ENCODE results near the gene CLPX. TPM values are rescaled to one million over a fixed set of nuclear protein-coding genes. Genes with fewer than 3 reads are reported as not detected.

Gene CLPX
- total RNA-seq, 1 donor from 2014 or later, result 72.6 TPM

GRCh38 chr15:65211482-65211982, 26.4 kb upstream of the CLPX start:
- Histone ChIP-seq H3K4me3 (no peak overlapping the region), H4K20me1 (ENCODE audit: low read depth) (no peaks in the 10 kb centered on the region), H3K36me3 (no peaks in the 10 kb centered on the region), H3K4me2 (no peak overlapping the region), H3F3A (ENCODE audit: low read depth) (peaks cover 5% of the 10 kb centered on the region), H3K79me2 (ENCODE audit: low read depth) (no peaks in the 10 kb centered on the region), H2AFZ (replicated peaks) (no peak overlapping the region), H3K4me1 (peaks cover 34% of the 10 kb centered on the region), H3K27ac (no peak overlapping the region), H3K9me3 (ENCODE audit: low read depth) (no peaks in the 10 kb centered on the region), H3K9ac (no peak overlapping the region), H3K27me3 (no peaks in the 10 kb centered on the region)
- no peak overlapping the region for H3K27ac Mint-ChIP-seq
- H3K36me3 Mint-ChIP-seq, result no peaks in the 10 kb centered on the region
- no peak for TF ChIP-seq EZH2 (IDR thresholded peaks at IDR 0.05)
- TF ChIP-seq, protein P1, sequence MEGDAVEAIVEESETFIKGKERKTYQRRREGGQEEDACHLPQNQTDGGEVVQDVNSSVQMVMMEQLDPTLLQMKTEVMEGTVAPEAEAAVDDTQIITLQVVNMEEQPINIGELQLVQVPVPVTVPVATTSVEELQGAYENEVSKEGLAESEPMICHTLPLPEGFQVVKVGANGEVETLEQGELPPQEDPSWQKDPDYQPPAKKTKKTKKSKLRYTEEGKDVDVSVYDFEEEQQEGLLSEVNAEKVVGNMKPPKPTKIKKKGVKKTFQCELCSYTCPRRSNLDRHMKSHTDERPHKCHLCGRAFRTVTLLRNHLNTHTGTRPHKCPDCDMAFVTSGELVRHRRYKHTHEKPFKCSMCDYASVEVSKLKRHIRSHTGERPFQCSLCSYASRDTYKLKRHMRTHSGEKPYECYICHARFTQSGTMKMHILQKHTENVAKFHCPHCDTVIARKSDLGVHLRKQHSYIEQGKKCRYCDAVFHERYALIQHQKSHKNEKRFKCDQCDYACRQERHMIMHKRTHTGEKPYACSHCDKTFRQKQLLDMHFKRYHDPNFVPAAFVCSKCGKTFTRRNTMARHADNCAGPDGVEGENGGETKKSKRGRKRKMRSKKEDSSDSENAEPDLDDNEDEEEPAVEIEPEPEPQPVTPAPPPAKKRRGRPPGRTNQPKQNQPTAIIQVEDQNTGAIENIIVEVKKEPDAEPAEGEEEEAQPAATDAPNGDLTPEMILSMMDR (IDR thresholded peaks at IDR 0.05), result no peak
- TF ChIP-seq EZH2phosphoT487 (IDR thresholded peaks at IDR 0.05), result no peak
- no peak overlapping the region for H3K4me3 Mint-ChIP-seq
- peak; percentile 29 for DNase-seq (ENCODE audit: low spot score)
- peaks cover 51% of the 10 kb centered on the region for H3K4me1 Mint-ChIP-seq
- peaks cover 8% of the 10 kb centered on the region for H3K27me3 Mint-ChIP-seq (ENCODE audit: insufficient read depth, low read depth)
- no peaks in the 10 kb centered on the region for H3K9me3 Mint-ChIP-seq

- Histone ChIP-seq H3K4me1 (peaks cover 34% of the 10 kb centered on the region), H3K4me3 (no peak within 1 kb of the TSS), H2AFZ (replicated peaks) (peak within 1 kb of the TSS; percentile 19), H3K4me2 (no peak within 1 kb of the TSS), H3F3A (ENCODE audit: low read depth) (peaks cover 5% of the 10 kb centered on the region), H3K36me3 (no peaks in the 10 kb centered on the region), H3K27me3 (no peaks in the 10 kb centered on the region), H4K20me1 (ENCODE audit: low read depth) (no peaks in the 10 kb centered on the region), H3K79me2 (ENCODE audit: low read depth) (no peaks in the 10 kb centered on the region), H3K27ac (no peak within 1 kb of the TSS), H3K9me3 (ENCODE audit: low read depth) (no peaks in the 10 kb centered on the region), H3K9ac (no peak within 1 kb of the TSS)
- Mint-ChIP-seq H3K36me3 (no peaks in the 10 kb centered on the region), H3K4me3 (no peak within 1 kb of the TSS), H3K27me3 (ENCODE audit: insufficient read depth, low read depth) (peaks cover 8% of the 10 kb centered on the region), H3K9me3 (no peaks in the 10 kb centered on the region), H3K27ac (peak within 1 kb of the TSS; percentile 65), H3K4me1 (peaks cover 51% of the 10 kb centered on the region)
- TF ChIP-seq, protein P1 (IDR thresholded peaks at IDR 0.05), result no peak
- TF ChIP-seq EZH2 (IDR thresholded peaks at IDR 0.05) (no peak), EZH2phosphoT487 (IDR thresholded peaks at IDR 0.05) (no peak)
- DNase-seq (ENCODE audit: low spot score), result no peak
Observed at GRCh38 chr15:65210770-65211481, 25.8 kb upstream of the CLPX start, which contains the start of gene CILP. Gene CILP (minus strand): TSS chr15:65211473. CDS start chr15:65209755, 1,718 bp downstream.

DNA sequence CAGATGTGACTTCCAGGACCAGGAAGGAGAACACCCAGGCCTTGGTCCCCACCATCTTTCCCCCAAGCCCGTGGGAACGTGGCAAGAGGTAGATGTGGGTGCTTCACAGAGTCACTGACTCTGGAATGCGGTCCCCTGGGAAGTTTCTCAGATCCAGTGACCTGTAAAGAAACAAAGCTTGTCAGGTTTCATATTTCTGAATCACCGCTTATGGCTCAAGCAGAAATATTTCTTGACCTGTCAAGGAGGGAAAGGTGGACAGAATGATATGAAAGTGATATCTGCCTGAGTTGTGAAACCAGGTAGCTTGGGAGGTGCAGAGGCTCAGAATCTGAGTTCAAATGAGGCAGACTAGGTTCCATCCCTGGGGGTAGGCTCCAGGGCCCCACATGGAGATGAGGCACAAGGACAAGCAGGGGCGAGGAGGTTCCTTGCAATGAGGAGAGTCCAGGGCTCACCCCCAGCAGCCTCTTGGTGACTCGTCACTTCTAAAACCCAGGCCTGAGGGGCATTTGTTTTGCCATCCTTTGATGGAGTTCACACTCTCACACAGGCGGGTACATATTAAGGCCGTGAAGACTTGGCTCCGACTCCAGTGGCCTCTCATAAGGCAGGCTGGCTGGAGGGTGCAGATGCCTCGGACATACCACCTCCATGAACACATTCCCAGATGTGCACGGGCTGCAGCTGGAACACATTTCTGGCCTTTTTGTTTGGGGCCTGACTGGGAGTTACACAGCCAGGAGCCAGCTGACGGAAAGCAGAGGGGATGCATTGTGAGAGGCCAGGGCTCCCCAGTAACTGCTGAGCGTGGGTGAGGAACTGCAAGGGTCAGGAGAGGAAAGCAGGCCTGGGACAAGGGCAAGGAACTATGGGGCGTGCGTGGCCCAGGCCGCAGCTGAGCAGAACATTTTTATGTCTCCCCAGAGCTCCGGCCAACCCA, 24.8 kb upstream of the CLPX start:
- H3K27ac ChIP-seq, result no peak overlapping the region
- H3K27ac Mint-ChIP-seq, result peak overlapping the region; percentile 65
- H3K4me3 ChIP-seq, result no peak overlapping the region
- H3K9me3 ChIP-seq (ENCODE audit: low read depth), result no peaks in the 10 kb centered on the region
- no peak overlapping the region for H3K9ac ChIP-seq
- H3K27me3 ChIP-seq, result no peaks in the 10 kb centered on the region
- no peaks in the 10 kb centered on the region for H3K9me3 Mint-ChIP-seq
- peak overlapping the region; percentile 6 for H3K4me2 ChIP-seq
- peak; percentile 4 for DNase-seq (ENCODE audit: low spot score)
- H3K36me3 Mint-ChIP-seq, result no peaks in the 10 kb centered on the region
- peak overlapping the region; percentile 19 for H2AFZ ChIP-seq (replicated peaks)
- H3K36me3 ChIP-seq, result no peaks in the 10 kb centered on the region
- H3K4me1 Mint-ChIP-seq, result peaks cover 51% of the 10 kb centered on the region
- H3K79me2 ChIP-seq (ENCODE audit: low read depth), result no peaks in the 10 kb centered on the region
- H3K4me1 ChIP-seq, result peaks cover 34% of the 10 kb centered on the region
- H4K20me1 ChIP-seq (ENCODE audit: low read depth), result no peaks in the 10 kb centered on the region
- H3K4me3 Mint-ChIP-seq, result no peak overlapping the region
- TF ChIP-seq, protein P1 (IDR thresholded peaks at IDR 0.05), result no peak
- TF ChIP-seq EZH2phosphoT487 (IDR thresholded peaks at IDR 0.05) (no peak), EZH2 (IDR thresholded peaks at IDR 0.05) (no peak)
- peaks cover 11% of the 10 kb centered on the region for H3K27me3 Mint-ChIP-seq (ENCODE audit: insufficient read depth, low read depth)
- peaks cover 5% of the 10 kb centered on the region for H3F3A ChIP-seq (ENCODE audit: low read depth)
